NCI-H748 (cell line): ENCODE results near the gene IMMP2L.

Experiments
- DNase-seq: peaks from one replicate; lab custom pipeline; 2025; ENCODE audit not compliant: unreplicated experiment; lab: John Stamatoyannopoulos, UW

IMMP2L gene

DNA sequence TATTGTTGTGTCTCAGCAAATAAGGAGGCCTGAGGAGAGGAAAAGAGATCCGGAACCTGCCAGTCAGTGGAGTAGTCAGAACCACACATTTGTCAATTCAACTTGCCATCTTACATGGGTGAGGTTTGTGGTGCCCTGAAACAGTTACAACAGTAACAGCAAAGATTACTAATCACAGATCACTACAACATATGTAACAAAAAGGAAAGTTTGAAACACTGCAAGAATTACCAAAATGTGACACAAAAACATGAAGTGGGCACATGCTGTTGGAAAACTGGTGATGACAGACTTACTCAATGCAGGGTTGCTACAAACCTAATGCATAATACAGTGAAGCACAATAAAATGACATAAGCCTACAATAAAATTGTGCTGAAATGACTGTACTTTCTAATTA, 382.0 kb downstream of the IMMP2L start:
- DNase-seq: no peak

DNA sequence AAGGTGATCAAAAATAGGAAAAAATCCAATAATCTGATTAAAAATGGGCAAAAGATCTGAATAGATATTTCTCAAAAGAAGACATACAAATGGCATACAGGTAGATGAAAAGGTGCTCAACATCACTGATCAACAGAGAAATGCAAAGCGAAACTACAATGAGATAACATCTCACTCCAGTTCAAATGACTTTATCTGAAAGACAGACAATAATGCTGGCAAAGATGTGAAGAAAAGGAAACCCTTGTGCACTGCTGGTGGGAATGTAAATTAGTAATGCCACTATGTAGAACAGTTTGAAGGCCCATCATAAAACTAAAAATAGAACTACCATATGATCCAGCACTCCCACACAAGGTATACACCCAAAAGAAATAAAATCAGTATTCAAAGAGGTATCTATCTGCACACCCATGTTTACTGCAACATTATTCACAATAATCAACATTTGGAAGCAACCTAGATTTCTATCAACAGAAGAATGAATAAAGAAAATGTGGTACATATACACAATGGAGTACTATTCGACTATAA, 386.3 kb downstream of the IMMP2L start:
- no peak for DNase-seq

DNA sequence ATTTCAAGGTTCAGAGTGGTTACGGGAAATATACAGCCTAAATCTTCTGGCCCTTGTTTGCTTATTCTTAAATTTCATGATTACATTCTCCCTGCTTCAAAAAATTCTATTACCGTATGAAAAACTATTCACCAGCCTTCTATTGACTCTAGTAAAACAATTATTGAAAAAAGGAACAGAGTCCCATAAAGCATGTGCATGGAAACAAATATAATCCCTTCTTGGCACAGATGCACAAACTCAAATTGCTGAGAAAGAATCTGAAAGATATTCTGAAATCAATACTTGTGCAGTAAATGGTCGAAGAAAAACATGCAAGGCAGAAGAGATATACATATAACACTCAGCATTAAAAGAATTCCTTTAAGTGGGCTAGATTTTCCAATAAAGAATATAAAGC, 387.8 kb downstream of the IMMP2L start:
- no peak for DNase-seq

DNA sequence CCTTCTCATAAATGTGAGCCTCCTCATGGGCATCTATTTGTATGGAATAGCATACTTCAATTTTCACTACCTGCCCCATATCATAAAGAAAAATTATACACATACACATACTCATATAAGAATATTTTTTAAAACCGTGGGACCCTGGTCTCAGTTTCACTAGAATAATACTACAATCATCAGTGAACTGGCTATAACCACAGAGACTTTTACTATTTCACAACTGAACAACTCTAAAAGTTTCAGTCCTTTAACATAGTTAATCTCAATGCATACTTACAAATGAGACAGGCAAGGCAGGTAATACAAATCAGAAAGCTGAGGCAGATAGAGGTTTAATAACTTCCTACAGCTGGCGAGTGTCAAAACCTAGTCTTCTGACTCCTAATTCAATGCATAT, 388.3 kb downstream of the IMMP2L start:
- DNase-seq: no peak

DNA sequence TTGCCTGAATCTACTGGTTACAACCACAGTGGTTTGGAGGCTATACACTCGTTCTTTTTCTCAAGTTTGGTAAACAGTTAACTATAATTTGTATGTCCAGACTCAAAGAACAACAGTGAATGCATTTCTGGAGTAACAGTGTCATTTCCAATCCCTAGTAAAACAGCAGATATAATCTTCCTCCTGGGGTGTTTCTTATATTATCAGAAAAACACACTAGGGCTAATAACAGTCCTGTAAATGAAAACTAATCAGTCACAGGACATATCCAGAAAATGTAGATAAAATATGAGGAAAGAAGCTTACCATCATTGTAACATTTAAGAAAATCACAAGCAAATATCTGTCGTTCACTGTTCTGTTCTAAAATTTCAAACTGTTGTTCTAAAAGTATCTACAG, 388.8 kb downstream of the IMMP2L start:
- no peak for DNase-seq

DNA sequence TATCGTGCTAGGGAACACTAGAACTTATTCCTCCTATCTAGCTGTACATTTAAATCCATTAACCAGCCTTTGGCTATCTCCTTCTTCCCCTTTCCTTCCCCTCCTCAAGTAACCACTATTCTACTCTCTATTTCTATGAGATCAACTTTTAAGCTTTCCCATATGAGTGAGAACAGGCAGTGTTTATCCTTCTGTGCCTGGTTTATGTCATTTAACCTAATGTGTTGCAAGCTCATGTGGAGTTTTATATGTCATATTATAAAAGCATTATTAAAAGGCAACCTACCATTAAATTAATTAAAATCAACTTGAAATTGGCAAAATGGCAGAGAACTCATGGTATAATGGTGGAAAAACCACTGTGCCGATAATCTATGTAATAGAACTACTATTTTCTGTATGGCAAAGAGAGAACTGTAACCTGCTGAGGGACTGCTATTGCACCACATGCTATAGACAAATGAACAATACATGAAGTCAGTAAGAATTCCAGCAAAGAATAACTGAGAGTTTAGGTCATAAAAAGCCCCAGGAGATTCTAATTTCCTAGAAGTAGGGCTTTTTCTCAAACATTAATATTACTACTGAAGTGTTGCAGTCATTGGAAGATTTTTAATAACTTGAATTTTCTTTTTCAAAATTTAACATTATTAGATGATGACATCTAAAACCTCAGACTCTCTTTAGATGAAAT, 389.6 kb downstream of the IMMP2L start:
- DNase-seq: no peak

DNA sequence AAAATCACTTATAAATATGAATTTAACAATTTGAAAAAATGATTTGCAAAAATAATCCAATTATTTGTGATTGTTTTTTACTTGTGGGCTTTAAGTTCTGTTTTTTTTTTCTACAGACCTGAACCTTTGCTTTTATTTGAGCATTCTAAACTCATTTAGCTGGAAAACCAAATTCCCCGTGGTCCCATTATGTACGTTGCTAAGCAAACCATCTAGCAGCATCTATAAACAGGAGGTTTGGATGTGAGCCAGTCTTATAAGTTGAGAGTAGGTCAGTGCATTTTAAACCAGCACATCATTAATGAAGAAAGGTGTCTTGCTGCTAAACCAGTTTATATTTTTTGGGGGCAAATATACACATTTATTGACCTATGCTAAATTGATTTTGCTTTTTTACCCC, 394.1 kb downstream of the IMMP2L start:
- DNase-seq: peak; percentile 95

DNA sequence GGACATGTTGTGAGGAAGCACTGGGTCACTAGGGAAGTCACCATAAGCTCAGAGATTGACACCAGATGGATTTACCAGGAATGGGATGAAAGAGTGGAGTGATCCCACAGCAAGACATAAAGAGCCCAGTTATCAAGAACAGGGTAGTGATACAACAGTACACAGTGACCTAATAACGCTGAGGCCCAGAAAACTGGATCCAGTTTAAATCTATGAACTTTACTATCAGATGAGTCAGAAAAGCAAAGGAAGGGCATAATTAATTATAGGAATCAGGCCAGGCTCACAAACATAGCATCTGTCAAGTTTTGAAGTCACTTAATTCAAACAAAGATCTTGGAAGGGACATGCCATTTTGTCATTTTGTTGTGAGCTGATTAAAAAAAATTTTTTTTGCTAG, 397.9 kb downstream of the IMMP2L start:
- no peak for DNase-seq

DNA sequence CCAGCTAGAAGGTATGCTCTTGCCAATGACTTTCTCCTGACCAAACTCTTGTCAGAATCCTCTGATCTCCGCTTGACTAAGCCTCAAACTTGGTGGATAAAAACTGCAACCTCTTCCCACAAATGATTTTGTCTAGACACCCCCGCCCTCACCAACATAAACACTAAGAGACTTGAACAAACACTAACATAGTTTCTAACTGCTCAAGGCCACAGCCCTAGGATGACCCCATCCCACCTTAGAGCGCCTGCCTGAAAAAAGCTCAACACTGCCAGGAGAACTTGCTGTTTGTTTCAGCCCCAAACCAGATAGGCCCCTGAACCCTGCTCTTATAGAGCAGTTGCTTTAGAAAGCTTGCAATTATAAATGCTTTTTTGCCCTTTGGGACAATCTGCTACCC, 399.6 kb downstream of the IMMP2L start:
- DNase-seq: no peak

DNA sequence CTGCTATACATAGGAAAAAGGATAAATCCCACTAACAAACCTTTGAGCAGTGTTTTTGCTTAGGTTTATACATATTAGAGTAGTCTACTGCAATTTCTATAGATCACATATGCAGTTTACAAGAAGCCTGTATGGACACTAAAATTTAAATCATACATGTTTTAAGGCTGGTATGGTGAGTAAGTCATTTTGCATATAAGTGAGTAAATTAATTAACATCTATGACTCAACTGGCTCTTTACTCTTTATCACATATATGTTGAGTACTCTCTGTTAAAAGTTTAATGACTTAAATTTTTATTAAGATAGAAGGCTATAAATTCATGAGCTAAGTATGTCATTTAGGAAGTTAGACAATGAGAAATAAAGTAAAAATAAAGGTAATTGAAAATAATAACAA, 402.0 kb downstream of the IMMP2L start:
- no peak for DNase-seq

DNA sequence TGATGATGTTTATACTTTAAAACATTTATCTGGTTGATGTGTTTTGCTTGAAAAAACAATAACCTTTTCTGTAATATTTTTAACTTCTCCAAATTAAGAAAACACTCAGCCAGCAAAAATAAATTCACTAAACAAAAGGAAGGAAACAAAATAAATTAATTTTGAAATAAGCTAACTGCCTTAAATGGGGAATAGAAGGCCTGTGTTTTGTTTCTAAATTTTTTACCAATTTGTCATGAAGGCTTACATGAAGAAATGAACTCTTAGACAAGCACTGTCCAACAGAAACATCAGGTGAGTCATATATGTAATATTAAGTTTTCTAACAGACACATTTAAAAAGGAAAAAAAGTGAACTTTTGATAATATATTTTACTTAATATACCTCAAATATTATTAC, 402.9 kb downstream of the IMMP2L start:
- DNase-seq: no peak

DNA sequence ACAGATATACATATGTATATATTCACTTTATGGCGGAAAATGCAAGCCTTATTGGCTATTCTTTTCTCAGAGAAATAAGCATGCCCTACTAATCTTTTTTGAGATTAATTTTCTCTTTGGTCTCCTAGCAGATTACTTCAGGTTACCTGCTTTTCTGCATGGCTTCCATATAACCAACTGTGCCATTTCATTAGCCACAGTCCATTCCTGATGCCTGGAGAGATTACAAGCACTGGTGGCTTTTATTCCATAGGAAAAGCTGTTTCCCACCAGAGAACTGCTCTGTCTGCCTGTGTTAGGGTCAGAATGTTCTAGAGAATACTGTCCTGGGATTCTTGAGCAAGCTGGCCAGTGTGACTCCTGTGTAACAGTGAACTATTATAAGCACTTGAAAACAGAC, 411.6 kb downstream of the IMMP2L start:
- DNase-seq: no peak

DNA sequence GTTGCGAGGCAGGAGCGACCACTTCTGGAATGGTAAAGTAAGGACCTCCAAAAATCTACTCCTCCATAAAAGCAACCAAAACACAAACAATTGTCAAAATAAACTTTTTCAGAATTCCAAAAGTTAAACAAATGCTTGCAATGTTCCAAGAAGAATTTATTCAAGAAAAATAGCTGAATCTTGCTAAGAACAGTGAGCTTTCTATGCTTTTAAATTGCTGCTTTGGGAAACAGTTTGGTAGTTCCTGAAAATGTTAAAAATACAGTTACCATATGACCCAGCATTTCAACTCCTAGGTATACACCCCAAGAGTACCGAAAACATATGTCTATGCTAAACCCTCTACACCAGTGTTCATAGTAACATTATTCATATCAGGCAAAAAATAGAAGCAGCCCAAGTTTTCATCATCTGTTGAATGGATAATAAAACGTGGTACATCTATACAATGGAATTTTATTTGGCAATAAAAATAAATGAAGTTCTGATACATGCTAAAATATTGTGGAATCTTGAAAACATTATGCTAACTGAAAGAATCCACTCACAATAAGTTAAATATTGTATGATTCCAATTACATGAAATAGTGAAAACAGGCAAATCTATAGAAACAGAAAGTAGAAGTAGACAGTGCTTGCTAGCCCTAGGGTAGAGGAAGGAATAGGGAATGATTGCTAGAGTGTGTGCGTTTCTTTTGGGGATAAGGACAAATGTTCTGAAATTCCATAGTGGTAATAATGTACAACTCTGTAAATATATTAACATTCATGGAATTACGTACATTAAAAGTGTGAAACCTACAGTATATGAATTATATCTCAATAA, 414.4 kb downstream of the IMMP2L start:
- DNase-seq: no peak

DNA sequence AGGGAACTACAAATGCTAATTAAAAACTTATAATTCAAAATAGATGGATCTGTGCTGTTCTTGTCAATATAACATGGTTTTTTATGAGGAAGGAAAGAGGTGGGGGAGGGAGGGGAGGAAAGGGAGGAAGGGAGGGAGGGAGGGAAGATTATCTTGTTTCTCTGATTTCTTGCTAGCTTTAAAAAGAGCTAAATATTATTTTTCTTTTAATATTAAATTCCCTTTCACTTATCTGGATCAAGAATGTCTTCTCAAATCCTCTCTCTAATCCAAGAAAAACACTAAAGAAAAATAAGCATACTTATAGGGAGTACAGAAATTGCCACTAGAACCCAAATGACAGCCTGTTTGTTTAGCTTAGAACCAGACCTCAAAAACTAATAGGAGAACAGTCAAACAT, 416.2 kb downstream of the IMMP2L start:
- no peak for DNase-seq

DNA sequence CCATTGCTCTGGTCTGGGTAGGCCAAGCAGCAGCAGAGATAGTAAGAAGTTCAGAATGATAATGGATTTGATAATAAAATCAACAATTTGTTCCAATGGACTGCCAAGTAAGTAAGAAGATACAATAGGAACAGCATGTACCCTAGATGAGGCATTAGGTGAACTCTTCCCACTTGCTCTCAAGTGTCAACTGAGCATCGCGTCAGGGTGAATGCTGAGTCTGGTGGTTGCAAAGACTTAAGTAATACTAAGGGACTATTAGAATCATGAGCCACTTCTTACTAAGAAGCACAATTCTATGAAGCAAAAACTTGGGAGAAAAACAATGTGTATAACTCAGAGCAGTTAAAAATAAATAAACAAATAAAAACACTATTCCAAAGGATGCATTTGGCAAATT, 416.8 kb downstream of the IMMP2L start:
- no peak for DNase-seq

DNA sequence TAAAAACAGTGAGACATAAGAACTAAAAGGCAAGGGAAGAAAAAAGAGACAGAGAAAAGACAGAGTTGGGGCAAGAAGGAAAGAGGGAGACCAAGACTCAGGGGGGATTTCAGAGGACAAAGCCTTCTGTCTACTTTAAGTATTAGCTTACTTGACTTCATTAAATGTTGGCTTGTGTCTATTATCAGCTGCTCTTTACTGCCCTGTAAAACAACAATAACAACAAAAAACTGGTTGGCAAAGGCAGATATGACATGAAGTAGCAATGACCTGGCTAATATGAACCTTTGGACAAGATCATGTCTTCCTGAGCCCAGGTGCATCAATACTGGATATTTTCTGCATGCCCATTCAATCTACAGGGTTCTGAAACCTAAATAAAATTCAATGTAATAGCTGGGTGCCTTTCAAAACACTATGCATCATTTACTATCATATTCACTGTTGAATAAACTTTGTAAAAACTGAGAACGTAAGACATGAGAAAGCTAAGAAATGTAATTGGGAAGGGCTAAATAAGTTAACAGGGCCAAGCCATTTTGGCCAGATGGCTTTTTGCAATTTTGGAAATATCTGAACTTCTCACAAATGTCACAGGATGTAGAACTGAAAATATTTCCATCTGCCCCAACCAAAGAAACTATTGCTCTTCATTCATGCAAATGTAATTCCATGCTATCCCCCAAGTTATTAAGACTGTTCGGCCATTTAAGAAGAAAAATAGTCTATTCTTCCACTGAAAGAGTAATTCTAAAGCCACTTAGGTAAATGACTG, 422.0 kb downstream of the IMMP2L start:
- no peak for DNase-seq

DNA sequence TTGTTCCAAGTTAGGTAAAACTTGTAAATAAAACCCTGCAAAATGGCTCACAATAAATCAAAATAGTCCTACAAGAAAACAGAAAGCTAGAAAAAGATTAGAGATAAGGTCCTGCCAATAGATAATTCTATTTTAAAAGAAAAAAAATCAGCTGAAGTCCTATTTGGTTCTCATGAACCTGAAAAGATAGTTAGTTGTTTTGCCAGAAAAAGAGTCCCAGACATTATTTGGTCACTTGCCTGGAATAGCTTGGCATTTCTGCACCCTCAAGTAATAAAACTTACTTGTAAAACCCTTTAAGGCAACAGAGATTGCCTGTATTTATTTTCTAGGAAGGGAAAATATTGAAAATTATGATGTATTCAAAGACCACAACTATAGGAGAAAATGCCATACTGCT, 423.7 kb downstream of the IMMP2L start:
- DNase-seq: no peak

DNA sequence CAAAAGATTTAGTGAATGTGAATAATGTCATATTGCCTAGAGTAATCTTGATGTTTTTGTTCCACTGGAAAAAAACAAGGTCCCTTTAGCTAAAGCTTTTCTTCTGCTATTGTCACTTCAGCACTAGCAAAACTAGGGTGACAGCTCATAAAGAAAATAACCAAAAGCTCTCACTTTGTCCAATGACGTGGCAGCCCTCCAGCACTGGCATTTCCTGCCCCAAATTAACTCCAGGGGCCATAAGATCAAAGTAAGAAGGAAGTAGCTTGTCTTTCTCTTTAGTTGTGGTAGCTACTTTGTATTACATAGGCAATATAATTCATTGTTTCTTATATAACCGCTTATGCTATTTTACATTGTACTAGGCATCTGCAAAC, 424.1 kb downstream of the IMMP2L start:
- DNase-seq: no peak

DNA sequence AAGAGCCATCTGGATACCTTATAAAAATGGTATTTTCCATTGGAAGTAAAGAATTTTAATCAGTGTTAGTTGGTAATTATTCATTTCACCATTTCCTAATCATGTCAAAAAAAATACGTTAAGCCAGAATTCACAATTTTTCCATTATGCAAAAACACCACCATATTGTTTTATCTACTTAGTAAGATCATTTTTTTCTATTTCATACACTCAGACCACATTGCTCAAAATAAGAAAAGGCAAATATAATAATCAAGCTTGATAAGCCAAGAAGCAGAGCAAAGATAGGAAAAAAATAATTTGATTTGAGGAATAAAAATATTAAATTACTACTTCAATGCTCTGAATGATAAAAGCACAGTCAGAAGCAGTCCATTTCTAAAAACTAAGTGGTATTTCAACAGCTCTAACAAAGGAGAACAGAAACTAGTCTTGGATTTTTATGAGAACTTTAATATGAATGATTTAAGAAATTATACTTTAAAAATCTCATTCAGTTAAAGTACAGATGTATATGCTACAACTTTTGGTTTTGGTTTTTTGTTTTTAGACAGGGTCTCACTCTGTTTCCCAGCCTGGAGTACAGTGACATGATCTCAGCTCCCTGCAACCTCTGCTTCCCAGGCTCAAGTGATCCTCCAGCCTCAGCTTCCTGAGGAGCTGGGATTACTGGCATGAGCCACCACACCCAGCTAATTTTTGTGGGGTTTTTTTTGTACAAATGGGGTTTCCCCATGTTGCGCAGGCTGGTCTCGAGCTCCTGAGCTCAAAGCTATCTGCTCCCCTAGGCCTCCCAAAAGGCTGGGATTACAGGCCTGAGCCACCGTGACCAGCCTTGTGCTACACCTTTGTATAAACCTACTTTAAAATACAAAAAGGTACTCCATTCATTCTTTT, 424.7 kb downstream of the IMMP2L start:
- DNase-seq: no peak

DNA sequence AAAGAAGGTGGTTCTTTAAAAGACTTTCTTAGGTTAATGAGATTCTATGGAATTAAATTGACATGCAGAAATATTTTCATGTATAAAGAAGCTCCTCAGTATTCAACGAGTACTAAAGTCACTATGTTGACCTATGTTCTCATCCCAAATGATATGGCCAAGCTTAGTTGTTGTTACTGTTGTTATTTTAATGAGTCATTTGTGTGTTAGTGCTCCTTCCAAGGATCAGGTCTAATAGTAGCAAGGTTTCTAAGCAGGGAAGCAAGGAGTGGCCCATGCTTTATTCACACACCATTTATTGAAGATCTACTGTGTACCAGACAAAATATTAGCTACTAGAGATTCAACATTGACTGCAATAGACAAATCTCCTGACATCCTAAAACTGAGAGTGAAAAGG, 429.5 kb downstream of the IMMP2L start:
- no peak for DNase-seq

DNA sequence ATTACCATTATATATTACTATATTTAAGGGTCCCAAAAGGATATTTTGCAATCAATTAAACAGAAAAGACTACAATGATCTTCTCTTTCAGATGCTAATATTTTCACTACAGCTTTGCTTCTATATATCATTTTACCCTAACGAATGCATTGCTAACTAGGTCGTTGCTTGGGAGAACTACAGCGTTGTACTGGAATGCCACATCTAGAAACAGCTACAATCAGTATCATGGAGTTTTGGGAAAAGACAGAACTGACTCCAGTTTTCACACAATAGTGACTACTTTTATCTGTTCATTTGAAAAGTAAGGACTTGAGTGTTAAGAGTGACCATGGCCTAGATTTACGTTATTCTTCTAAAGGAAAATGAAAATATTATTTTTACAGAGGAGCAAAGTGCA, 432.9 kb downstream of the IMMP2L start:
- no peak for DNase-seq
